LHCN-M2 (cell line): ENCODE measurements around the gene GUCY2F. TPM values are rescaled to one million over a fixed set of nuclear protein-coding genes. Genes with fewer than 3 reads are reported as not detected.

ENCODE experiments used
- DNase-seq: peaks from one replicate; pipeline ENCODE4 v3.0.0-alpha.2; 2012; ENCODE audit warnings: low read depth
- total RNA-seq: library from RNA; depleted of rRNA; stranded (reverse); fragments of >200 nt; gene quantifications from 2 replicates; pipeline ENCODE4 v1.2.3, GENCODE V29; 2014

The GUCY2F gene
- total RNA-seq, 1 experiment from 2014 or later = 0.06 TPM

- no peak for DNase-seq
Measured at GRCh38 chrX:109393859-109394258, 88.0 kb downstream of the GUCY2F start.

DNA sequence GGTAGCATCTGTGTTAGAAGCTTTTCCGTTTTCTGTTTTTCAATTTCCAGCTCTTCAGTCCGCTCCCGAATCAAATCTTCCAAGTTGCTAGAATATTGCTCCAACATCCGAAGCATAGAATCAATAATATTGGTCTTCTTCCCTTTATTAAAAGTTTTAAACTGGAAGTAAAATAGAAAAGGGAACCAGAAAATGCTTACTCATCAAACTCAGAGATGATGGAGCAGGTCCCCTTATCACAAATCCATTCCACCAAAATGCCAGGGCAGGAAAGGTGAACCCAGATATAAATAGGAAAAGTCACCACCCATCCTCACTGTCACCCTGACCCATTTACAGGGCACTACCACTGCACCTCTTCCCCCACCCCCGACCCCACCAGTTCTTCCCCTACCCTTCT is 89.0 kb downstream of the GUCY2F start:
- DNase-seq = no peak

DNA sequence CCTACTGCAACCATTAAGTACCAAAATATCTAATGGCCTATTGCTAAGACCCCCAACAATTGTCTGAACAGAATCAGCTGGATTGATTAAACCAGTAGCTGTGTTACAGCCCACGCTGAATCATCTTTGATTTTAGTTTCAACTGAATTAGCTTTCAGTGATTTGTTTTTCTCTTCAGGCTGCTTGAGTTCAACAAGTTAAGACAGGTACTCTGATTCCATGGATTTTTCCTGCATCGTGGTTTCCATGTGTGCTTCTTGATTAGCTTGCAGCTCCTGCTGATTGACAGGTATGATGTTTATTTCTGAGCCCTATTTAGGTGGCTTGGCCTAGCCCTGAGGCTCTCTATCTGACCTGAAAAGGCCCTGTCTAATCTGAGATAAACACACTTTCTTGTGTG is 91.3 kb downstream of the GUCY2F start:
- DNase-seq = no peak

- no peak for DNase-seq
Measured at GRCh38 chrX:109389917-109390316, 92.0 kb downstream of the GUCY2F start.

- DNase-seq = peak; percentile 6
Measured at GRCh38 chrX:109384699-109385098, 97.2 kb downstream of the GUCY2F start.

DNA sequence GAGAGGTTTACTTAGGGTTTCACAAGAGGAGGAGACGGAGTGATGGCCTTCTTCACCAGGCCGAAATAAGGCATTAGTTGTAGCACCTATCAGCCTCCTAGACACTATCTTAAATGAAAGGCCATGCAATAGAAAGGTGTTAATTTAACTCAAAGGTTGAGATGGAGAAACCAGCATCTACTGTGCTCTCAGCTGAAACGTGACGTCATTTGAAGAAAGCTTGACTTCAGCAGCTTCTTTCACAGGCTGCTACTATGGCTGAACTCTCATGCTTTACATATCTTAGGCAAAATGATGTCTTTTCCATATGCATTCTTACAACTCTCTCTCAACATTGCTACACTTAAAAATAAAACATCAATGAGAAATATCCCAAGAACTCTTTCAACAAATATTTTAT is 99.6 kb downstream of the GUCY2F start:
- DNase-seq = no peak

GRCh38 chrX:109378281-109378680 is 103.6 kb downstream of the GUCY2F start:
- DNase-seq = no peak

GRCh38 chrX:109374262-109374960 is 107.5 kb downstream of the GUCY2F start:
- DNase-seq = no peak

- no peak for DNase-seq
Measured at GRCh38 chrX:109373468-109373867, 108.4 kb downstream of the GUCY2F start.

DNA sequence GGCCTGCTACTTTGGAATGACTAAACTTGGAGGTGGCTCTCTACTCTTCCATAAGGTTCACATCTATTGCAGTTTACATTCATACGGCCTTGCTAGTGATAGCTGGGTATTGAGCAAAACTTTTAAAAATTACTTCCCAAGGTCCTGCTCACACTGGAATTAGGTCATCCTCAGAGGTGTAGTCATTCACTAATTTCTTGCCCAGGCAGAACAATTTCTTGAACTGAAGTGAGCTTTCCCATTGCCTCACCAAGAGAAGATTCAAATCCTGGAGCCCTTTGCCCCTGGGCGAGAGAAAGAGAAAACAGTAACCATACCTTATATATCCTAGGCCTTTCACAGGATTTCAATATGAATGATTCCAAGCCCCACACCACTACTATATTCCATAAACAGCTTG is 109.2 kb downstream of the GUCY2F start:
- DNase-seq = no peak

GRCh38 chrX:109372291-109372690 is 109.6 kb downstream of the GUCY2F start:
- no peak for DNase-seq

DNA sequence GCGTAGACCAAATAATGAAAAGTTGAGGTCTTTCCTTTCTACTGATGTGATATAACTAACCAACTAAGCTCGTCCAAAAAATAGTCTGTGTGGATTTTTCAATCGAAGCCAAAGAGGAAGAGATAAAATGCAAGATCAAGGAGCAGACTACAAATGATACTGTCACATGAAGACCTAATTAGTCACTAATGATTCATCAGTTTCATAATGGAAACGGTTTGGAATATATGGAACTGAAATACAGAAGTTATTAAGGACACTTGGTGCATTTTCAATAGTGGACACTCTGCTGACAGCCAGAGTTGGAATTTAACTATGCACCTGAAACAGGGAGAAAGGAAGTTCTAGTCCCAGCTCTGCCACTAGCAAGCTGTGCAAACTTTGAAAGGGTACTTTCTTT is 119.8 kb downstream of the GUCY2F start:
- DNase-seq = no peak

GRCh38 chrX:109360301-109360700 is 121.6 kb downstream of the GUCY2F start:
- peak; percentile 11 for DNase-seq

DNA sequence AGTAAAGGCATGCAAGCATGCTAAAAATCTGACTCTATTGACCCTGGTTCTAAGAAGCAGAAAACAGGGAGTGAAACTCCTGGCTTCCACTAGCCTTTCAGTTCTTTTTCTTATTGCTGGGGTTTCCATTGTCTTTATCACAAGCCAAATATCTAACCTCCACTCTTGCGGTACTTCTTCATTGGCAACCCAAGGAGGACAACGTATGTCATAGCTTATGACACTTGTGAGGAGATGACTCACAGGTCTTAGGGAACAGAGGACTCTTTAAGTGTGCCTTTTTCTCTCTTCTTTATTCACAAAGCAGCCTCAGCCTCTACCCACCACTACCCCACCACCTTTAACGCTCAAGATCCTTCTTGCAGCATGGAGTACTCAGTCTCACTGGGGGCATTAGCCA is 124.2 kb downstream of the GUCY2F start:
- no peak for DNase-seq

- DNase-seq = no peak
Measured at GRCh38 chrX:109356684-109357083, 125.2 kb downstream of the GUCY2F start.

DNA sequence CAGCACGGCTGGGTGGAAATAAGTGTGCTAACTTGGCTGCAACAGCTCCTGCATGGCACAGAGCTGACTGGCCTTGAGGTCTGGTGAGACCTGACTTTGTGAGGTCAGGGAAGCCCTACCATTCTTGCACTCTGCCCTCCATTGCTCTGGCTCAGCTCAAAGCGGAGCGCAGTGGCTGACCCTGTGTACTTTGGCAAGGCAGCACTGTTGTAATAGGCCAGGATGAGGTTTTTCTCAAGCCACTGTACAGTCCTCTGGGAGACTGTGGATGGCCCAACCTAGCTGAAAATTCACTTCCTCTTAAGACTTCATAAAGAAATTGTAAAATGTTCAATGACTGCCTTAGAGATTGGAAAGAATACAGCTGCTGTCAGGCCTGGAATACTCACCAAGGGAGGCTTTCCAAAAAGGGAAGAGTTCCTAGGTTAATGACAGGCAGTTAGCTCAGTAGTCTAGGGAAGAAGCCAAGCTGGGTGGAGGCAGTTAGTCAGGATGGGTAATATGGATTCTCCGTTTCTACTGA is 129.8 kb downstream of the GUCY2F start:
- peak; percentile 8 for DNase-seq

DNA sequence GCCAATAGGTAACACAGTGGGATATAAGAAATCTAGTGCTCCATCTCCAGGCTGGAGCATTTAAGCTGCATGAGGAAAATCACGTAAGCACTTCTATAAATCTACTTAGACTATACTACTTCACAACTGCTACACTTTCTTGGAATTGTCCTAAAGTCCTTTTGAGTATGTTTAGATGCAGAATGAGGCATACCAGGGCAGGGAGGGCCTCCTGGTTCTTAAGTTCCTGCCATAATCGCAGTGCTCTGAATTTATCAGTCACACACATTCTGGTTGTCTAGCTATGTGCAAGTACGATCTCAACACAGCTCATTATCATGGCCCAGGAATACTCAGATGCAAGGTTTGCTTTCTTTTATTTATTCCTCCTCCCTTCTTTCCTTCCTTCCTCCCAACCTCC is 130.3 kb downstream of the GUCY2F start:
- no peak for DNase-seq

DNA sequence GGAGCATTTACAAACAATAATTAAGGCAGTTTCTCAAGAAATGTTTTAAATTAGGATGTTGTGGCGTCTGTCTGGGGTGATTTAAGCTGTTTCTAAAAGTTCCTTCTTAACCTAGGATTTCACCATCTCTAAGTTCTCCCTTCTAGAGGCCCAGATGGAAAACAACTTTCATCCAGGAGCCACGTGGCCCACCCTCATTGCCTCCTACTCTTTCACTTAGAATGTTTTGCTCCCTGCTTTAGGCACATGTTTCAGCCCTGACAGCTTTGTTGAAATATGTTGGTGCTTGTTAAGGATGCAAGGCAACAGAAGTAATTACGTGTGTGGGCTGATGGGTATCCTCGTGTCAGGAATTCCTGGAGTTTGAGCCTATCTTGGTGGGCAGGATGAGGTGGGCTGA is 131.3 kb downstream of the GUCY2F start:
- DNase-seq = no peak

DNA sequence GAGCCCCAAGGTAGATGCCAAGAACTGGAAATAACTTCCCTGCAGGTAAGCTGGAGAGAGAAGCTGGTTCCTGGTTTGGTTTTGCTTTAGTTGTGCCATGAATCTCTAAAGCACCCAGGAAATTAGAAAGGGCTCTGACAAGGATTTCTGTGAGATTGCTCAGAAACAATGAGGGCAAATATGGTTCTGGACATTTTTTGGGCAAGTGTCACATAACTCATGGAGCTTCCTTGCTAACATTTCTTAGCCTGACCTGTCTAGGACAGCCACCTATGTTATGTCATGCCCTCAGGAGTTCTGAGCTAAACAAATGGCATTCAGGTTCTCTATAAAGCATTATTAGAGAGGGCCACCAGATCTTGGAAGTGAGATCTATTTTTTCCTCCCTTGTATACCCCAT is 131.8 kb downstream of the GUCY2F start:
- DNase-seq = no peak

- peak; percentile 29 for DNase-seq
Measured at GRCh38 chrX:109347632-109348031, 134.3 kb downstream of the GUCY2F start.

DNA sequence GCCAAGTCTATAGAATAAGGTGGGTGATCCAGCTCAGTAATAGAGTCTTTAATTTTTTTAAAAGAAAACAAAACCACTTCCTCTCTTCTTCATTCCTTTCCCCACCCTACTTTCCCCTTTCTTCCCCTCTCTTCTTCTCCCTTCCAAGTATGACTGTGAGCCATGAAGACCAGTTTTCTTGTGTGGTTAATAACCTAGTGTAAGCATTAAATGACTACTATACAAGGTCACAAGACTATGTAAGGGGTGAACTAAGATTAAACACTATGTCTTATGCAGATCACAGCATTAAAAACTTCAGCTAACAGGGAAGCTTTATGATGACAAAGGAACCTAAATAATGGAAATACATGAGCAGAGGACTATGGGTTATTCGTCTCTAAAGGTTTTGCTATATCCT is 135.4 kb downstream of the GUCY2F start:
- no peak for DNase-seq

GRCh38 chrX:109345856-109346255 is 136.0 kb downstream of the GUCY2F start:
- no peak for DNase-seq

- DNase-seq = no peak
Measured at GRCh38 chrX:109344678-109345077, 137.2 kb downstream of the GUCY2F start.

DNA sequence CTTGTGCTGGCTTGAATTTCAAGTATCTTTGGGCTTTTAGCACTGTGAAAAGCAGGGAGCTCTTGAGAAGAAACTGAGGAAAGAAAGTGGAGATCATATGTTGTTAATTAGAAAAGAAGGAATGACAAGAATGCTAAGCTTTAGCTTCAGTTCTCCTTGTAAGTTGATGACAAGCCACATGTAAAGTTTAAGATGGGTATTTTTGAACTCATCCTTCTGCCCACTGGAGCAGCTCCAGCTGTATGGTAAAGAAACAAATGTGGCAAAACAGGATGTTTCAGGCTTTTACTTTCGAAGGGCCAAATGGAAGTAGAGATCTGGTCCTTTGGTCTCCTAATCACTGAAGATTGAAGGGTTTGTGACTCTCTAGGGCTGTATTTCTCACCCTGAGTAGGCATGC is 137.8 kb downstream of the GUCY2F start:
- no peak for DNase-seq
